ENCODE results near the gene JCHAIN. TPM values are rescaled to one million over a fixed set of nuclear protein-coding genes. Genes with fewer than 3 reads are reported as not detected.

The JCHAIN gene
- total and polyA plus RNA-seq, 9 of the 15 experiments (the other 6 are each of a cell fraction or from before 2014, with no cell fraction given), result 0.04 to 0.68 (median 0.26) TPM; not detected in 5

DNA sequence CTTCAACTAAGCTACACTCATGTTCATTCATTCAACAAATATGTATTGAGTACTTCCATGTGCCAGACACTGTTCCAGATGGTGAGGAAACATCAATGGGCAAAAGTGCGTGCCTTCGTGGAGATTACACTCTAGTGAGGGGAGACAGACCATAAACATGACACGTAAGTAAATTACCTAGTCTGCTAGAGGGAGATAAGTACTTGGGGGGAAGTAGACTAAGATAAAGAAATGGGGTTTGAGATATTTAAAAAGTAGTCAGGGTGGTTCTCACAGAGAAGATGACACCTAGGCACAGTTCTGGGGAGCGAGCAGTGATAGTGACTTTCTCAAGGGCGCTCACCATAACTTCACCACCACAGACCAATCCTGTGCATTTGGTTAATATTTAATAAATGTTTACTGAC is 11.7 kb downstream of the JCHAIN start:
- ATAC-seq (peak; percentile 61), FAIRE-seq (peak; percentile 77), DNase-seq (ENCODE audit: extremely low read depth in 1 of 4, low spot score in 3 of 4) (peak in 3 of 4 experiments; percentile 14 to 75 (median 57))
- H3K4me1 ChIP-seq (replicated peaks in 1 of 2; ENCODE audit: control insufficient read depth in 2 of 2, insufficient read depth in 2 of 2, low read length in 2 of 2), result peaks cover 0 to 7% of the 10 kb centered on the region in 2 experiments; a peak in 2 of 5 replicates
- H3K4me3 ChIP-seq, result no peak overlapping the region
- H2AFZ ChIP-seq (ENCODE audit: low read depth, low read length), result no peak overlapping the region
- BruUV-seq (replicated peaks), result no TSS peak
- H4K20me1 ChIP-seq (replicated peaks; ENCODE audit: control insufficient read depth, insufficient read depth, low read length), result no peaks in the 10 kb centered on the region
- POLR2A ChIA-PET, result interaction anchor here (0.8 to 0.9 kb wide), 2 partner anchors 11 to 80 kb away, joined by 3 to 4 read pairs; no protein-coding TSS in a partner anchor
- in situ Hi-C loops (cut with MboI) (no loop called here), intact Hi-C loops (cut with micrococcal nuclease) (loop anchor here (5.0 kb wide), 5 partner anchors 33 to 1058 kb away; partner anchors contain the start of gene UTP3)
- WGBS (ENCODE audit: insufficient coverage, low coverage, missing lambda C conversion rate), result 8% methylated on average over 5 of the region's 5 CpGs
- no peaks in the 10 kb centered on the region for H3K36me3 ChIP-seq (ENCODE audit: control insufficient read depth, insufficient read depth, low read length)
- no peaks in the 10 kb centered on the region for H3K9me1 ChIP-seq (ENCODE audit: control insufficient read depth, insufficient read depth, low read length)
- CTCF ChIA-PET (ENCODE audit: low intra/inter-chr PET ratio), result no interaction called here
- 0 out of 2 replicates have a peak, but pooled peaks cover 2% of the 10 kb centered on the region for H3K9me3 ChIP-seq (replicated peaks; ENCODE audit: control insufficient read depth, insufficient read depth, low read depth, low read length)
- H3K27me3 ChIP-seq (ENCODE audit: control insufficient read depth in 2 of 2, insufficient read depth in 2 of 2, low read length in 2 of 2), result no peaks in the 10 kb centered on the region
- no peak overlapping the region for H3K9ac ChIP-seq (ENCODE audit: insufficient read depth in 1 of 2, low read depth in 2 of 2, low read length in 2 of 2)
- H3K27ac ChIP-seq (ENCODE audit: extremely low read depth, low read depth, low read length), result no peak overlapping the region
- no peaks in the 10 kb centered on the region for H3K79me2 ChIP-seq (ENCODE audit: control insufficient read depth, insufficient read depth, low read length)
- H3K4me2 ChIP-seq (ENCODE audit: insufficient read depth, low read length), result peak overlapping the region; percentile 33
- peak; percentile 96 for TF ChIP-seq TEAD4 (IDR thresholded peaks at IDR 0.05; ENCODE audit: low read length)
- TF ChIP-seq TEAD4 (CRISPR knock-in tag; IDR thresholded peaks at IDR 0.05; ENCODE audit: borderline replicate concordance), result no peak
- peak in 1 of 2 experiments; percentile 87; a peak in 2 of 3 replicates for TF ChIP-seq CBX3 (IDR thresholded peaks at IDR 0.05; ENCODE audit: borderline replicate concordance in 1 of 2, low read length in 2 of 2)
- TF ChIP-seq KAT8 (IDR thresholded peaks at IDR 0.05; ENCODE audit: low read depth), result no peak
- no peak for TF ChIP-seq ZNF57 (CRISPR knock-in tag; IDR thresholded peaks at IDR 0.05)
- TF ChIP-seq ZNF644 (tag; IDR thresholded peaks at IDR 0.05; ENCODE audit: low read depth), result no peak
- TF ChIP-seq ARNT (IDR thresholded peaks at IDR 0.05), result peak; percentile 33 to 73; a peak in 1 of 4 replicates
- TF ChIP-seq ZNF76 (CRISPR knock-in tag; IDR thresholded peaks at IDR 0.05; ENCODE audit: borderline replicate concordance), result no peak
- TF ChIP-seq, protein P1, sequence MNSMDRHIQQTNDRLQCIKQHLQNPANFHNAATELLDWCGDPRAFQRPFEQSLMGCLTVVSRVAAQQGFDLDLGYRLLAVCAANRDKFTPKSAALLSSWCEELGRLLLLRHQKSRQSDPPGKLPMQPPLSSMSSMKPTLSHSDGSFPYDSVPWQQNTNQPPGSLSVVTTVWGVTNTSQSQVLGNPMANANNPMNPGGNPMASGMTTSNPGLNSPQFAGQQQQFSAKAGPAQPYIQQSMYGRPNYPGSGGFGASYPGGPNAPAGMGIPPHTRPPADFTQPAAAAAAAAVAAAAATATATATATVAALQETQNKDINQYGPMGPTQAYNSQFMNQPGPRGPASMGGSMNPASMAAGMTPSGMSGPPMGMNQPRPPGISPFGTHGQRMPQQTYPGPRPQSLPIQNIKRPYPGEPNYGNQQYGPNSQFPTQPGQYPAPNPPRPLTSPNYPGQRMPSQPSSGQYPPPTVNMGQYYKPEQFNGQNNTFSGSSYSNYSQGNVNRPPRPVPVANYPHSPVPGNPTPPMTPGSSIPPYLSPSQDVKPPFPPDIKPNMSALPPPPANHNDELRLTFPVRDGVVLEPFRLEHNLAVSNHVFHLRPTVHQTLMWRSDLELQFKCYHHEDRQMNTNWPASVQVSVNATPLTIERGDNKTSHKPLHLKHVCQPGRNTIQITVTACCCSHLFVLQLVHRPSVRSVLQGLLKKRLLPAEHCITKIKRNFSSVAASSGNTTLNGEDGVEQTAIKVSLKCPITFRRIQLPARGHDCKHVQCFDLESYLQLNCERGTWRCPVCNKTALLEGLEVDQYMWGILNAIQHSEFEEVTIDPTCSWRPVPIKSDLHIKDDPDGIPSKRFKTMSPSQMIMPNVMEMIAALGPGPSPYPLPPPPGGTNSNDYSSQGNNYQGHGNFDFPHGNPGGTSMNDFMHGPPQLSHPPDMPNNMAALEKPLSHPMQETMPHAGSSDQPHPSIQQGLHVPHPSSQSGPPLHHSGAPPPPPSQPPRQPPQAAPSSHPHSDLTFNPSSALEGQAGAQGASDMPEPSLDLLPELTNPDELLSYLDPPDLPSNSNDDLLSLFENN (IDR thresholded peaks at IDR 0.05; ENCODE audit: low read depth in 2 of 2, low read length in 2 of 2), result peak in 1 of 2 experiments; percentile 73; a peak in 2 of 4 replicates
- TF ChIP-seq JUND (IDR thresholded peaks at IDR 0.05; ENCODE audit: borderline replicate concordance, low read depth, low read length), result no peak
- TF ChIP-seq JUND (tag; IDR thresholded peaks at IDR 0.05; ENCODE audit: borderline replicate concordance, low read depth, low read length), result peak; percentile 41; the same call in 1 of the 3 replicates
- TF ChIP-seq, protein P2, sequence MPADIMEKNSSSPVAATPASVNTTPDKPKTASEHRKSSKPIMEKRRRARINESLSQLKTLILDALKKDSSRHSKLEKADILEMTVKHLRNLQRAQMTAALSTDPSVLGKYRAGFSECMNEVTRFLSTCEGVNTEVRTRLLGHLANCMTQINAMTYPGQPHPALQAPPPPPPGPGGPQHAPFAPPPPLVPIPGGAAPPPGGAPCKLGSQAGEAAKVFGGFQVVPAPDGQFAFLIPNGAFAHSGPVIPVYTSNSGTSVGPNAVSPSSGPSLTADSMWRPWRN (IDR thresholded peaks at IDR 0.05; ENCODE audit: low read depth), result peak; percentile 46; the same call in 1 of the 2 replicates
- peak; percentile 67 for TF ChIP-seq CREM (IDR thresholded peaks at IDR 0.05; ENCODE audit: low read depth)
- TF ChIP-seq KDM1A (IDR thresholded peaks at IDR 0.05), result peak; percentile 62 to 65; a peak in 3 of 4 replicates
- TF ChIP-seq CTBP1 (IDR thresholded peaks at IDR 0.05; ENCODE audit: borderline replicate concordance), result peak; percentile 30; the same call in 1 of the 2 replicates
- TF ChIP-seq PHB2 (IDR thresholded peaks at IDR 0.05; ENCODE audit: low read depth), result peak; percentile 85
- peak in 1 of 2 experiments; percentile 71; a peak in 1 of 4 replicates for TF ChIP-seq TBL1XR1 (IDR thresholded peaks at IDR 0.05; ENCODE audit: low read length in 2 of 2)
- peak; percentile 94 for TF ChIP-seq SMAD4 (CRISPR knock-in tag; conservative IDR thresholded peaks at IDR 0.05)
- TF ChIP-seq ZNF24 (IDR thresholded peaks at IDR 0.05), result peak; percentile 71; the same call in 1 of the 2 replicates
- peak; percentile 70 for TF ChIP-seq FOSL1 (tag; conservative IDR thresholded peaks at IDR 0.05)
- TF ChIP-seq SMARCE1 (IDR thresholded peaks at IDR 0.05), result peak; percentile 89
